Heart left ventricle (tissue), 16 donors: ENCODE measurements around the gene FAM156A. TPM values are rescaled to one million over a fixed set of nuclear protein-coding genes. Genes with fewer than 3 reads are reported as not detected.

Source experiments
- ATAC-seq, 4 donors: fragments of 200-7000 bp; cut with Tn5 transposase; one replicate each; pipeline ENCODE4 v1.9.1; 2020 to 2022; ENCODE audit warnings: moderate library complexity in 4 of 4, mild to moderate bottlenecking in 3 of 4, moderate number of reproducible peaks in 1 of 4
- DNase-seq, 5 donors: peaks; one replicate each; pipeline ENCODE4 v3.0.0-alpha.2; 2020
- H3K27ac ChIP-seq, 12 donors: fragments of 200-600 bp; sonication (generic) in 4 of 12; one replicate each; pipeline versions ENCODE4 v1.5.0 to v1.8.0; 2016 to 2022; ENCODE audit warnings: mild to moderate bottlenecking in 2 of 12
- H3K27me3 ChIP-seq, 9 donors: fragments of 200-600 bp; sonication (generic) in 2 of 9; one replicate each; pipeline versions ENCODE4 v1.5.1 to v1.8.0; 2016 to 2022; ENCODE audit warnings: mild to moderate bottlenecking in 3 of 9
- H3K36me3 ChIP-seq, 9 donors: fragments of 200-600 bp; sonication (generic) in 2 of 9; one replicate each; pipeline versions ENCODE4 v1.5.0 to v1.8.0; 2018 to 2022; ENCODE audit warnings: mild to moderate bottlenecking in 2 of 9
- H3K4me1 ChIP-seq, 12 donors: fragments of 200-600 bp; sonication (generic) in 4 of 12; one replicate each; pipeline versions ENCODE4 v1.5.0 to v1.8.0; 2016 to 2022; ENCODE audit warnings: mild to moderate bottlenecking in 3 of 12
- H3K4me3 ChIP-seq, 12 donors: fragments of 200-600 bp; sonication (generic) in 4 of 12; one replicate each; pipeline versions ENCODE4 v1.5.0 to v1.8.0; 2017 to 2022; ENCODE audit warnings: mild to moderate bottlenecking in 9 of 12, moderate library complexity in 4 of 12
- H3K9me3 ChIP-seq, 12 donors: fragments of 200-600 bp; sonication (generic) in 4 of 12; one replicate each; pipeline versions ENCODE4 v1.5.0 to v1.8.0; 2016 to 2022; ENCODE audit warnings: mild to moderate bottlenecking in 1 of 12
- POLR2A ChIP-seq, 2 donors: fragments of 450-650 bp; IDR thresholded peaks; one replicate each; pipeline ENCODE4 v1.6.1; 2017; ENCODE audit warnings: antibody characterized with exemption in 2 of 2, mild to moderate bottlenecking in 2 of 2, moderate library complexity in 2 of 2
- WGBS, 4 donors: extraction: QIAGEN DNeasy Blood & Tissue Kit in 2 of 4; methylation state at CpG; one replicate each; pipeline versions ENCODE4 v1.1.5 to v1.1.7; 2013 to 2018; 5-methylcytosine and 5-hydroxymethylcytosine counted together
- intact Hi-C, 10 donors: fragments of 100-400 bp; cut with DNase I; formaldehyde crosslinking; loops; one replicate each; pipeline versions ENCODE4 v1.11.1 to v1.14.2; 2022
- polyA plus RNA-seq, 2 donors: library from polyadenylated mRNA; stranded (reverse); fragments of 200-250 nt; gene quantifications; one replicate each; pipeline ENCODE4 v1.2.3, GENCODE V29; 2013
- total RNA-seq, 9 donors: library from RNA; depleted of rRNA in 2 of 9; stranded (reverse); fragments of >200 nt in 2 of 9; fragmentation: NEBNext Ultra II Directional in 3 of 9; extraction: Animal tissue kit (Norgen Biotek cat#: 25700) in 3 of 9; gene quantifications; one replicate each; pipeline versions ENCODE4 v1.1.0 to v1.2.4, GENCODE V29; 2016 to 2023
- TF ChIP-seq, protein P1 (sequence below), 12 donors: fragments of 200-600 bp; sonication (generic) in 4 of 12; IDR thresholded peaks; one replicate each; pipeline versions ENCODE4 v1.5.0 to v1.8.0; 2018 to 2022; ENCODE audit warnings: antibody characterized with exemption in 12 of 12, mild to moderate bottlenecking in 5 of 12
- donor health status: ischemic (EF 13 %, LVEDD 7.1; RV severe dilation, severe dysfunction).
- donor health status: healthy with polysubstance abuse.
- donor health status: DM: no; HTN: yes; CAD: no.
- donor health status: DM: no; HTN: no; CAD: no.
- donor health status: ischemic (EF 25% LVEDD 6.9; RV normal size, moderate dysfunction).
- donor health status: ischemic (EF 25% LVEDD 5.7; RV mildly dilated, moderate dysfunction).
- donor health status: healthy.
- donor health status: DM: yes; HTN: yes; CAD: no.
- donor health status: ischemic (EF 35%, LVEDD 5.7; RV mildly dilated, moderate dysfunction).
- donor health status: nonischemic (EF 11% LVEDD 7.7; RV severe dilation, severe dysfunction).
- donor health status: DM: yes; HTN: yes; CAD: no.
- donor health status: PGD.
- donor health status: ischemic (EF 29% LVEDD 5.4; RV normal size, mild dysfunction).
- donor health status: nonischemic (EF 23%, LVEDD 6.1; RV moderate dilation, normal function).

The FAM156A gene
- total and polyA plus RNA-seq, 11 donors, result 3.6 to 12.9 (median 7.0) TPM

DNA sequence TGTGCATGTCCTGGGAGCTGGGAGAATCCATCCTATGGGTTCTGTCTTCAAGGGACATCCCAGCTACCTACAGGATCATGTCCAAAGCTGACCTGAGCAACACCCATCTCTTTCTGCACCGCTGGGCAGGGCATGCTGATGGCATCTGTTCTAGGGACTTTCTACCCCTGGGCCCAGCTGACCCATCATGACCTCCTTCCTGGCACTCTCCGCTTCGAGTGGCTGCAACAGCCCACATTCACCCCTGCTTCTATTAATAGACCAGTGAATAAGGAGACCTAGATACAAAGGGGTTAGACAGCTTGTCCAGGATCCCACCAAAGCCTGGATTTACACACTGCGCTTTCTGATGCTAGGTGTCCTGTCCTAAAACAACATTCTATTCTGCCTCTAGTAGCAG lies 45.7 kb upstream of the FAM156A start:
- no peak for TF ChIP-seq POLR2A (IDR thresholded peaks at IDR 0.05)
- TF ChIP-seq, protein P1, sequence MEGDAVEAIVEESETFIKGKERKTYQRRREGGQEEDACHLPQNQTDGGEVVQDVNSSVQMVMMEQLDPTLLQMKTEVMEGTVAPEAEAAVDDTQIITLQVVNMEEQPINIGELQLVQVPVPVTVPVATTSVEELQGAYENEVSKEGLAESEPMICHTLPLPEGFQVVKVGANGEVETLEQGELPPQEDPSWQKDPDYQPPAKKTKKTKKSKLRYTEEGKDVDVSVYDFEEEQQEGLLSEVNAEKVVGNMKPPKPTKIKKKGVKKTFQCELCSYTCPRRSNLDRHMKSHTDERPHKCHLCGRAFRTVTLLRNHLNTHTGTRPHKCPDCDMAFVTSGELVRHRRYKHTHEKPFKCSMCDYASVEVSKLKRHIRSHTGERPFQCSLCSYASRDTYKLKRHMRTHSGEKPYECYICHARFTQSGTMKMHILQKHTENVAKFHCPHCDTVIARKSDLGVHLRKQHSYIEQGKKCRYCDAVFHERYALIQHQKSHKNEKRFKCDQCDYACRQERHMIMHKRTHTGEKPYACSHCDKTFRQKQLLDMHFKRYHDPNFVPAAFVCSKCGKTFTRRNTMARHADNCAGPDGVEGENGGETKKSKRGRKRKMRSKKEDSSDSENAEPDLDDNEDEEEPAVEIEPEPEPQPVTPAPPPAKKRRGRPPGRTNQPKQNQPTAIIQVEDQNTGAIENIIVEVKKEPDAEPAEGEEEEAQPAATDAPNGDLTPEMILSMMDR (IDR thresholded peaks at IDR 0.05), result no peak
- H3K4me1 ChIP-seq, result peaks cover 0 to 15% (median 0%) of the 10 kb centered on the region in 12 donors
- H3K27ac ChIP-seq, result peak overlapping the region in 1 of 12 donors; percentile 14
- 26 to 60% (median 42%) methylated on average over 3 to 4 of the region's 4 CpGs for WGBS, 4 donors
- intact Hi-C loops, result no loop called here
- H3K27me3 ChIP-seq, result peaks cover 0 to 63% (median 0%) of the 10 kb centered on the region in 9 donors
- no peaks in the 10 kb centered on the region for H3K36me3 ChIP-seq
- DNase-seq (peak in 1 of 5 donors; percentile 37), ATAC-seq (peak; percentile 61 to 78 (median 64))
- no peak overlapping the region for H3K4me3 ChIP-seq
- no peaks in the 10 kb centered on the region for H3K9me3 ChIP-seq

DNA sequence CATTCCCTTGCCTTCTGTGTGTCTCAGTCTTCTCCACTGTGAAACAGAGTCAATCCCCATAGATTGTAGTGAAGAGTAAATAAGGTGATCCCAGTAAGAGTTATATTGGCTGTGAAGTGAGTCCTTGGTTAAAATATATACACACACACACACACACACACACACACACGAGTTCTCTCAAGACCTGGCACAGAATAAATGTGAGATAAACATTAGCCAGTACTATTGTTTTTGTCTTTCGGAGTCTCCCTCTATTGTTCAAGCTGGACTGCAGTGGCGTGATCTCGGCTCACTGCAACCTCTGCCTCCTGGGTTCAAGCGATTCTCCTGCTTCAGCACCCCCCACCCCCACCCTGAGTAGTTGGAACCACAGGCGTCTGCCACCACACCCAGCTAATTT lies 44.8 kb upstream of the FAM156A start:
- H3K27me3 ChIP-seq, result peaks cover 0 to 54% (median 0%) of the 10 kb centered on the region in 9 donors
- TF ChIP-seq POLR2A (IDR thresholded peaks at IDR 0.05), result no peak
- TF ChIP-seq, protein P1 (IDR thresholded peaks at IDR 0.05), result no peak

DNA sequence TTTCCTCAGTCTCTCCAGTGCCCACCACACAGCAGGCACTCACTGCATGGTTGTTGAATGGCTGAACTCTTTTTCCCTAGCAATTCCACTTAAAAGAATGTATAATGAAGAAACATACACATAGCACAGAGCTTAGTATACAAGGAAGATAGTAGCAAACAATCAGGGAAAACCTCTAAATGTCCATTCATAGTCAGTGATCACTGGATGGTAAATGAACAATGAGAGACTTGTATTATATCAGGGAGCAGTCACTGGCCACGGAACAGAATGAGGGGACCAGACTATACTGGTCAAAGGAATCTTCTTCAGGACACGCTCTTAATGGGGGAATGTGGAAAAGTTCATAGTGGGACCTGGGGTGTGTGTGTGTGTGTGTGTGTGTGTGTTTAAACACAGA lies 43.6 kb upstream of the FAM156A start:
- Histone ChIP-seq H3K4me3 (no peak overlapping the region), H3K9me3 (no peaks in the 10 kb centered on the region), H3K4me1 (peaks cover 0 to 15% (median 0%) of the 10 kb centered on the region in 12 donors), H3K27ac (no peak overlapping the region), H3K36me3 (no peaks in the 10 kb centered on the region), H3K27me3 (peaks cover 0 to 46% (median 0%) of the 10 kb centered on the region in 9 donors)
- 66 to 93% (median 82%) methylated on average over 2 of the region's 2 CpGs for WGBS, 4 donors
- intact Hi-C loops, result no loop called here
- no peak for TF ChIP-seq POLR2A (IDR thresholded peaks at IDR 0.05)
- TF ChIP-seq, protein P1 (IDR thresholded peaks at IDR 0.05), result no peak
- ATAC-seq (no peak), DNase-seq (no peak)

More for the DNA sequence above, 44.8 kb upstream of the FAM156A start:
- ATAC-seq, result no peak
- intact Hi-C loops, result no loop called here
- WGBS, 4 donors, result 34 to 55% (median 49%) methylated on average over 6 of the region's 6 CpGs
- Histone ChIP-seq H3K4me3 (no peak overlapping the region), H3K4me1 (peaks cover 0 to 15% (median 0%) of the 10 kb centered on the region in 12 donors), H3K36me3 (no peaks in the 10 kb centered on the region), H3K9me3 (no peaks in the 10 kb centered on the region), H3K27ac (no peak overlapping the region)
- no peak for DNase-seq

DNA sequence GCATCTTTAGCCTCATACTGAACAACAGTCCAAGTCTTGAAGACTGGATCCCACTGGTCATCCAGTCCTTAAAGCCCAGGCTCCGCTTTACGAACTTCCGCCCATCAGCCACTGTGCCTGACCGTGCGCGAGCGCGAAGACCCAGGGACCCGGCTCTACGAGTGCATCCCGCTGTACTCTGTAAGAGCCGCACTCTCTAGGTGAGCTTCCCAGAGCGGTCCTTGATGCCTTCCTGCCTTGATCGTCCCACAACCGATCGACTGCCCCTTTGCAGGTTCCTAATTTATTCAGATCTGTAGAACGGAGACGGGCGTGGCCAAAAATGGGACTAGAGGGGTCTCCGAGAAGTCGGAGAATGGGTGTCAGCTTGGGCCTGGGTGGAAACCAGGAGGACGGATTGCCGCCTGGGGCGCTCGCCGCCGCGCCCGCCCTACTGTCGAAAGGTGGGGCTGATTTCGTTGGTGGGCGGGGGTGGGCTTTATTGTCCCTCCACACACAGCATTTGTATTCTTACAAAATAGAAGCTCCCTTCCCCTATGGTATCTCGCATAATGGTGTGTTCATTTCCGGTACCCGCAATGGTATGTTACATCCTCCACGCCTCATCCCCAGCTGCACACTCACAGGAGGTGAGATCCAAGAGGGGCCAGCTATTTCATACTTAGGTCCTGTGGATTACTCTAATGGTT lies 42.3 kb upstream of the FAM156A start:
- TF ChIP-seq, protein P1 (IDR thresholded peaks at IDR 0.05), result no peak
- TF ChIP-seq POLR2A (IDR thresholded peaks at IDR 0.05), result no peak
- no peaks in the 10 kb centered on the region for H3K36me3 ChIP-seq
- intact Hi-C loops, result no loop called here
- H3K4me1 ChIP-seq, result peaks cover 0 to 21% (median 4%) of the 10 kb centered on the region in 12 donors
- peaks cover 0 to 41% (median 0%) of the 10 kb centered on the region in 9 donors for H3K27me3 ChIP-seq
- peak overlapping the region in 2 of 12 donors; percentile 7 to 15 for H3K4me3 ChIP-seq
- DNase-seq (no peak), ATAC-seq (no peak)
- no peak overlapping the region for H3K27ac ChIP-seq
- no peaks in the 10 kb centered on the region for H3K9me3 ChIP-seq
- WGBS, 4 donors, result 28 to 64% (median 46%) methylated on average over 25 to 36 of the region's 36 CpGs
